ENCODE results near the gene IVD. TPM values are rescaled to one million over a fixed set of nuclear protein-coding genes. Genes with fewer than 3 reads are reported as not detected.

IVD gene
- total and polyA plus RNA-seq, 4 donors, result 16.4 to 63.0 (median 45.0) TPM

GRCh38 chr15:40469776-40470390 is 64.3 kb downstream of the IVD start:
- Histone ChIP-seq H3K36me3 (ENCODE audit: control insufficient read depth in 1 of 2, insufficient read depth in 2 of 2, low read length in 1 of 2) (peaks cover 0 to 2% of the 10 kb centered on the region in 2 donors), H3K4me1 (ENCODE audit: control insufficient read depth in 1 of 2, insufficient read depth in 2 of 2, low read length in 2 of 2) (no peaks in the 10 kb centered on the region), H3K27me3 (ENCODE audit: control insufficient read depth in 1 of 2, insufficient read depth in 2 of 2, low read length in 1 of 2) (no peaks in the 10 kb centered on the region), H3K27ac (ENCODE audit: low read depth in 1 of 2, low read length in 2 of 2) (peak overlapping the region in 1 of 2 donors; percentile 91), H3K9me3 (ENCODE audit: control insufficient read depth, low read length) (no peaks in the 10 kb centered on the region), H3K4me3 (ENCODE audit: low read length in 2 of 2) (no peak overlapping the region)
- intact Hi-C loops (cut with DNase I), result no loop called here
- 71 to 78% methylated on average over 7 of the region's 7 CpGs for WGBS, 2 donors
- ATAC-seq (ENCODE audit: low FRiP score) (no peak), DNase-seq (peak in 1 of 2 donors; percentile 63)

GRCh38 chr15:40470423-40471104 is 65.0 kb downstream of the IVD start, which contains the start of gene CHST14:
Gene CHST14, plus strand, starts transcription at chr15:40470984. Its CDS starts 230 bp downstream, at chr15:40471214.
- peak; percentile 68 to 86 for DNase-seq
- intact Hi-C loops (cut with DNase I), result no loop called here
- no peaks in the 10 kb centered on the region for H3K9me3 ChIP-seq (ENCODE audit: control insufficient read depth, low read length)
- H3K4me1 ChIP-seq (ENCODE audit: control insufficient read depth in 1 of 2, insufficient read depth in 2 of 2, low read length in 2 of 2), result no peaks in the 10 kb centered on the region
- H3K27me3 ChIP-seq (ENCODE audit: control insufficient read depth in 1 of 2, insufficient read depth in 2 of 2, low read length in 1 of 2), result no peaks in the 10 kb centered on the region
- peak within 1 kb of the TSS; percentile 88 to 90 for H3K4me3 ChIP-seq (ENCODE audit: low read length in 2 of 2)
- H3K27ac ChIP-seq (ENCODE audit: low read depth in 1 of 2, low read length in 2 of 2), result peak within 1 kb of the TSS in 1 of 2 donors; percentile 91
- 1 to 2% methylated on average over 16 to 52 of the region's 52 CpGs for WGBS, 2 donors
- peak; percentile 89 for ATAC-seq (ENCODE audit: low FRiP score)
- peaks cover 0 to 2% of the 10 kb centered on the region in 2 donors for H3K36me3 ChIP-seq (ENCODE audit: control insufficient read depth in 1 of 2, insufficient read depth in 2 of 2, low read length in 1 of 2)

Other genes with a start within 250 kb of the IVD start
- gene BUB1B, start 244.7 kb upstream of the IVD start, total RNA-seq, result 1 to 10 TPM in 1 of 2 donors, under 1 TPM in 1; 0.84 to 5.0 TPM
- 1 to 10 TPM in 1 of 2 donors, under 1 TPM in 1; 0.51 to 3.0 TPM for gene BUB1B, start 244.7 kb upstream of the IVD start, polyA plus RNA-seq
- under 1 TPM; 0.81 to 0.91 TPM for gene PAK6, start 166.7 kb upstream of the IVD start, total RNA-seq
- gene PAK6, start 166.7 kb upstream of the IVD start, polyA plus RNA-seq, result not detected
- gene ANKRD63, start 122.7 kb upstream of the IVD start, total RNA-seq, result not detected
- gene ANKRD63, start 122.7 kb upstream of the IVD start, polyA plus RNA-seq, result not detected
- gene PLCB2, start 97.9 kb upstream of the IVD start, total RNA-seq, result 10 to 100 TPM; 23.6 to 55.8 TPM
- gene PLCB2, start 97.9 kb upstream of the IVD start, polyA plus RNA-seq, result 1 to 10 TPM; 5.8 to 7.2 TPM
- gene INAFM2, start 82.1 kb upstream of the IVD start, total RNA-seq, result 10 to 100 TPM; 59.4 to 70.0 TPM
- 10 to 100 TPM; 26.0 to 53.6 TPM for gene INAFM2, start 82.1 kb upstream of the IVD start, polyA plus RNA-seq
- gene CCDC9B, start 64.9 kb upstream of the IVD start, total RNA-seq, result 10 to 100 TPM; 59.6 to 66.6 TPM
- 10 to 100 TPM; 16.2 to 44.2 TPM for gene CCDC9B, start 64.9 kb upstream of the IVD start, polyA plus RNA-seq
- not detected for gene PHGR1, start 54.8 kb upstream of the IVD start, total RNA-seq
- gene PHGR1, start 54.8 kb upstream of the IVD start, polyA plus RNA-seq, result 1,000 to 10,000 TPM in 1 of 2 donors, 10 to 100 TPM in 1; 45.9 to 1,323 TPM
- gene DISP2, start 47.6 kb upstream of the IVD start, total RNA-seq, result under 1 TPM; 0.49 to 0.60 TPM
- under 1 TPM; 0.08 to 0.13 TPM for gene DISP2, start 47.6 kb upstream of the IVD start, polyA plus RNA-seq
- 1 to 10 TPM; 3.1 to 6.6 TPM for gene KNSTRN, start 23.1 kb upstream of the IVD start, total RNA-seq
- gene KNSTRN, start 23.1 kb upstream of the IVD start, polyA plus RNA-seq, result 1 to 10 TPM; 4.1 to 7.6 TPM
- 10 to 100 TPM; 17.5 to 21.2 TPM for gene BAHD1, start 35.2 kb downstream of the IVD start, total RNA-seq
- gene BAHD1, start 35.2 kb downstream of the IVD start, polyA plus RNA-seq, result 1 to 10 TPM; 4.8 to 9.4 TPM
- 10 to 100 TPM; 14.0 to 21.4 TPM for gene CHST14, start 65.2 kb downstream of the IVD start, total RNA-seq
- gene CHST14, start 65.2 kb downstream of the IVD start, polyA plus RNA-seq, result 10 to 100 TPM in 1 of 2 donors, 1 to 10 TPM in 1; 2.8 to 15.6 TPM
- 10 to 100 TPM; 32.0 to 34.0 TPM for gene CCDC32, start 159.2 kb downstream of the IVD start, total RNA-seq
- gene CCDC32, start 159.2 kb downstream of the IVD start, polyA plus RNA-seq, result 10 to 100 TPM; 18.8 to 27.4 TPM
- 1 to 10 TPM; 4.8 to 6.1 TPM for gene RPUSD2, start 163.5 kb downstream of the IVD start, total RNA-seq
- gene RPUSD2, start 163.5 kb downstream of the IVD start, polyA plus RNA-seq, result 1 to 10 TPM; 3.4 to 4.4 TPM
- gene KNL1, start 188.5 kb downstream of the IVD start, total RNA-seq, result 1 to 10 TPM in 1 of 2 donors, under 1 TPM in 1; 0.42 to 1.6 TPM
- gene KNL1, start 188.5 kb downstream of the IVD start, polyA plus RNA-seq, result under 1 TPM; 0.03 to 0.50 TPM